Central memory CD4-positive, alpha-beta T cell (primary cell): Measurements from ENCODE around the gene IKZF4.

Experiments
- DNase-seq: peaks from one replicate; pipeline ENCODE4 v3.0.0; 2022

IKZF4 gene

GRCh38 chr12:56086608-56087007 is 65.8 kb downstream of the IKZF4 start:
- no peak for DNase-seq

GRCh38 chr12:56087220-56087619 is 66.4 kb downstream of the IKZF4 start:
- no peak for DNase-seq
